K562 (cell line): ENCODE data around the gene GCKR.

Source experiments
- NFYB ChIP-seq: IDR thresholded peaks from 2 replicates; pipeline ENCODE4 v1.6.1; 2011; ENCODE audit warnings: mild to moderate bottlenecking, moderate library complexity; ENCODE audit not compliant: insufficient read length; ENCODE audit errors: extremely low read depth
- POLR2A ChIP-seq: fragments of 450-650 bp; conservative IDR thresholded peaks from 2 replicates; pipeline ENCODE4 v1.6.1; 2016
- ZBED1 ChIP-seq: IDR thresholded peaks from 2 replicates; pipeline ENCODE4 v1.6.1; 2014

DNA sequence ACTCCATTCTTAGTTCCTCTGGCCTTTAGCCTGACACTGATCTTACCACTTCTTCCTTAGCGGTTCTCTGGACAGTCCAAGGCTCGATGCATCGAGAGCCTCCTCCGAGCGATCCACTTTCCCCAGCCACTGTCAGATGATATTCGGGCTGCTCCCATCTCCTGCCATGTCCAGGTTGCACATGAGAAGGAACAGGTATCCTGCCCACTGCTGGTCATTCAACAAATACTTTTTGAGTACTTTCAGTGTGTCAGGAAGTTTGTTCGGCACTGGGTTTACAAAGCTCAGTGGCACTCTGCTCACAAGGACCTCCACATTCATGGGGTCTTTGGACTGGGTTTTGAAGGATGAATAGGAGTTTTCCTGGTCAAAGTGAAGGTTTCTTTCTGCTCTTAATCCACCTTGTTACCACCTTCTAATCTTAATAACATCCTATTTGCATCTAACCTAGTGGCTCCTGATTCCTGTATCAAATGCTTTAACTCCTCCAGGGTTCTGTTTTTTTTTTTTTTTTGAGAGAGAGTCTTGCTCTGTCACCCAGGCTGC, 25.8 kb downstream of the GCKR start:
- TF ChIP-seq POLR2A, result no peak
- no peak for TF ChIP-seq NFYB
- no peak for TF ChIP-seq ZBED1
